ENCODE results near the gene ARRDC2. TPM values are rescaled to one million over a fixed set of nuclear protein-coding genes. Genes with fewer than 3 reads are reported as not detected.

The ARRDC2 gene
- total and polyA plus RNA-seq, 9 of the 15 experiments (the other 6 are each of a cell fraction or from before 2014, with no cell fraction given), result 1.9 to 27.4 (median 15.2) TPM

GRCh38 chr19:18044825-18045304 lies 36.9 kb downstream of the ARRDC2 start (continued):
- peak; percentile 76 for TF ChIP-seq REST (IDR thresholded peaks at IDR 0.05; ENCODE audit: borderline replicate concordance)
- no peak for TF ChIP-seq REST (CRISPR knock-in tag; IDR thresholded peaks at IDR 0.05; ENCODE audit: low read depth)
- TF ChIP-seq CBFA2T3 (IDR thresholded peaks at IDR 0.05), result peak; percentile 16; the same call in 1 of the 2 replicates
- 0 out of 2 replicates have a peak, but pooled peaks have one; percentile 44 for TF ChIP-seq ARID1B (IDR thresholded peaks at IDR 0.05)
- peak; percentile 75 to 81 for TF ChIP-seq NRF1 (conservative IDR thresholded peaks at IDR 0.05 in 1 of 2, IDR thresholded peaks at IDR 0.05 in 1 of 2)
- TF ChIP-seq RBBP5 (IDR thresholded peaks at IDR 0.05; ENCODE audit: borderline replicate concordance, insufficient read depth, low read length, poor library complexity, severe bottlenecking), result no peak
- TF ChIP-seq SMARCE1 (IDR thresholded peaks at IDR 0.05), result peak; percentile 27; the same call in 1 of the 2 replicates
- peak; percentile 87; the same call in 1 of the 2 replicates for TF ChIP-seq TFAP4 (CRISPR knock-in tag; IDR thresholded peaks at IDR 0.05; ENCODE audit: borderline replicate concordance)
- TF ChIP-seq VEZF1 (CRISPR knock-in tag; IDR thresholded peaks at IDR 0.05), result peak; percentile 81
- TF ChIP-seq PREB (CRISPR knock-in tag; IDR thresholded peaks at IDR 0.05), result no peak
- no peak for TF ChIP-seq ZNF121 (CRISPR knock-in tag; conservative IDR thresholded peaks at IDR 0.05)
- no peak for TF ChIP-seq PHTF2 (CRISPR knock-in tag; IDR thresholded peaks at IDR 0.05)
- no peak for TF ChIP-seq ZNF511 (CRISPR knock-in tag; IDR thresholded peaks at IDR 0.05)
- TF ChIP-seq CTBP1 (IDR thresholded peaks at IDR 0.05; ENCODE audit: borderline replicate concordance), result no peak
- TF ChIP-seq ELK1 (CRISPR knock-in tag; IDR thresholded peaks at IDR 0.05), result no peak
